ENCODE results near the gene PNKP.

Gene PNKP

GRCh38 chr19:49890349-49891311 lies 23.3 kb upstream of the PNKP start:
- DNase-seq (ENCODE audit: low read depth) = no peak

GRCh38 chr19:49889687-49890348 lies 22.4 kb upstream of the PNKP start:
- DNase-seq (ENCODE audit: low read depth) = peak; percentile 72

- no peak for DNase-seq (ENCODE audit: low read depth)
Observed at GRCh38 chr19:49889038-49889686, 21.8 kb upstream of the PNKP start.

GRCh38 chr19:49888510-49888824 lies 21.1 kb upstream of the PNKP start:
- DNase-seq (ENCODE audit: low read depth) = no peak

- no peak for DNase-seq (ENCODE audit: low read depth)
Observed at GRCh38 chr19:49887665-49888509, 20.5 kb upstream of the PNKP start.

- no peak for DNase-seq (ENCODE audit: low read depth)
Observed at GRCh38 chr19:49887037-49887664, 19.8 kb upstream of the PNKP start.

- no peak for DNase-seq (ENCODE audit: low read depth)
Observed at GRCh38 chr19:49884760-49885159, 17.4 kb upstream of the PNKP start.

- no peak for DNase-seq (ENCODE audit: low read depth)
Observed at GRCh38 chr19:49884109-49884508, 16.7 kb upstream of the PNKP start.

- DNase-seq (ENCODE audit: low read depth) = no peak
Observed at GRCh38 chr19:49883094-49883493, 15.7 kb upstream of the PNKP start.

GRCh38 chr19:49882643-49883042 lies 15.3 kb upstream of the PNKP start:
- DNase-seq (ENCODE audit: low read depth) = no peak

GRCh38 chr19:49881672-49882394 lies 14.5 kb upstream of the PNKP start:
- no peak for DNase-seq (ENCODE audit: low read depth)

- DNase-seq (ENCODE audit: low read depth) = no peak
Observed at GRCh38 chr19:49881186-49881585, 13.8 kb upstream of the PNKP start.

GRCh38 chr19:49880162-49880869 lies 12.9 kb upstream of the PNKP start:
- no peak for DNase-seq (ENCODE audit: low read depth)

- DNase-seq (ENCODE audit: low read depth) = no peak
Observed at GRCh38 chr19:49879243-49879963, 12.0 kb upstream of the PNKP start.

GRCh38 chr19:49878744-49879070 lies 11.3 kb upstream of the PNKP start:
- DNase-seq (ENCODE audit: low read depth) = no peak

GRCh38 chr19:49877879-49878743 lies 10.7 kb upstream of the PNKP start:
- peak; percentile 97 for DNase-seq (ENCODE audit: low read depth)

- DNase-seq (ENCODE audit: low read depth) = peak; percentile 100
Observed at GRCh38 chr19:49877020-49877878, 9.9 kb upstream of the PNKP start, which contains the start of the genes AKT1S1 and TBC1D17. Gene AKT1S1 (minus strand): TSS chr19:49877355. CDS start chr19:49873295, 4,060 bp downstream. Gene TBC1D17 (plus strand): TSS chr19:49877702. CDS start chr19:49877724, 22 bp downstream.
